ENCODE results near the gene MMP11. TPM values are rescaled to one million over a fixed set of nuclear protein-coding genes. Genes with fewer than 3 reads are reported as not detected.

The MMP11 gene
- total RNA-seq, 1 donor from 2014 or later: 12.2 TPM

DNA sequence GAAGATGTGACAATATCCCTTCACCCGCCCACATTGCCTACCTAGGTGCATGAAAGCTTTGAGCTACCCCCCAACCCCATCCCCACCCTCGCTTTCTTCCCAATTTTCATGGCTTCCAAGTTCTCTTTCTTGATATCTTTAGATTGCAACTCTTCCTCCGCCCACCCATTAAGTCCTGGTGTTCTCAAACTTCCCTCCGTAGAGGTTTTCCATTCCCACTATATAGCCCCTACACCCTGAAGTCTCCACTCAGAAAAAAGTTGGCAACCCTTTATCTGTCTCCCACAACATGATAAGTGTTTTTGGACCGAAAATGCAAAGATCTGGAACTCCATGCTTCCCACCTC is 22.3 kb upstream of the MMP11 start:
- Mint-ChIP-seq H3K27me3 (ENCODE audit: low read depth, unreplicated experiment) (no peaks in the 10 kb centered on the region), H3K4me3 (ENCODE audit: unreplicated experiment) (peak overlapping the region; percentile 91), H3K9me3 (ENCODE audit: unreplicated experiment) (no peaks in the 10 kb centered on the region), H3K36me3 (ENCODE audit: low read depth, unreplicated experiment) (peaks cover 3% of the 10 kb centered on the region), H3K4me1 (ENCODE audit: low read depth, unreplicated experiment) (peaks cover 4% of the 10 kb centered on the region), H3K27ac (ENCODE audit: unreplicated experiment) (peak overlapping the region; percentile 81)
- Histone ChIP-seq H3K4me2 (ENCODE audit: low read length) (peak overlapping the region; percentile 99), H3K4me1 (ENCODE audit: insufficient read depth, low read length) (peaks cover 3% of the 10 kb centered on the region), H2AFZ (ENCODE audit: low read depth, low read length) (peak overlapping the region; percentile 91), H3K9ac (ENCODE audit: low read length) (peak overlapping the region; percentile 92), H3K4me3 (ENCODE audit: insufficient read depth, low read depth, low read length) (peak overlapping the region; percentile 78), H3K27ac (ENCODE audit: low read depth, low read length) (peak overlapping the region; percentile 18), H3K36me3 (ENCODE audit: insufficient read depth, low read length) (no peaks in the 10 kb centered on the region), H4K20me1 (ENCODE audit: insufficient read depth, low read length) (peaks cover 18% of the 10 kb centered on the region), H3K9me3 (ENCODE audit: insufficient read depth, low read depth, low read length) (no peaks in the 10 kb centered on the region), H3K27me3 (ENCODE audit: insufficient read depth, low read length) (no peaks in the 10 kb centered on the region), H3K79me2 (ENCODE audit: insufficient read depth, low read length) (peaks cover 15% of the 10 kb centered on the region)
- no peak for TF ChIP-seq EZH2 (IDR thresholded peaks at IDR 0.05; ENCODE audit: insufficient read depth, low read length)
- TF ChIP-seq, protein P1, sequence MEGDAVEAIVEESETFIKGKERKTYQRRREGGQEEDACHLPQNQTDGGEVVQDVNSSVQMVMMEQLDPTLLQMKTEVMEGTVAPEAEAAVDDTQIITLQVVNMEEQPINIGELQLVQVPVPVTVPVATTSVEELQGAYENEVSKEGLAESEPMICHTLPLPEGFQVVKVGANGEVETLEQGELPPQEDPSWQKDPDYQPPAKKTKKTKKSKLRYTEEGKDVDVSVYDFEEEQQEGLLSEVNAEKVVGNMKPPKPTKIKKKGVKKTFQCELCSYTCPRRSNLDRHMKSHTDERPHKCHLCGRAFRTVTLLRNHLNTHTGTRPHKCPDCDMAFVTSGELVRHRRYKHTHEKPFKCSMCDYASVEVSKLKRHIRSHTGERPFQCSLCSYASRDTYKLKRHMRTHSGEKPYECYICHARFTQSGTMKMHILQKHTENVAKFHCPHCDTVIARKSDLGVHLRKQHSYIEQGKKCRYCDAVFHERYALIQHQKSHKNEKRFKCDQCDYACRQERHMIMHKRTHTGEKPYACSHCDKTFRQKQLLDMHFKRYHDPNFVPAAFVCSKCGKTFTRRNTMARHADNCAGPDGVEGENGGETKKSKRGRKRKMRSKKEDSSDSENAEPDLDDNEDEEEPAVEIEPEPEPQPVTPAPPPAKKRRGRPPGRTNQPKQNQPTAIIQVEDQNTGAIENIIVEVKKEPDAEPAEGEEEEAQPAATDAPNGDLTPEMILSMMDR (IDR thresholded peaks at IDR 0.05; ENCODE audit: insufficient read depth, low read depth, low read length): no peak
- FAIRE-seq (no peak), DNase-seq (ENCODE audit: low read depth) (no peak)

DNA sequence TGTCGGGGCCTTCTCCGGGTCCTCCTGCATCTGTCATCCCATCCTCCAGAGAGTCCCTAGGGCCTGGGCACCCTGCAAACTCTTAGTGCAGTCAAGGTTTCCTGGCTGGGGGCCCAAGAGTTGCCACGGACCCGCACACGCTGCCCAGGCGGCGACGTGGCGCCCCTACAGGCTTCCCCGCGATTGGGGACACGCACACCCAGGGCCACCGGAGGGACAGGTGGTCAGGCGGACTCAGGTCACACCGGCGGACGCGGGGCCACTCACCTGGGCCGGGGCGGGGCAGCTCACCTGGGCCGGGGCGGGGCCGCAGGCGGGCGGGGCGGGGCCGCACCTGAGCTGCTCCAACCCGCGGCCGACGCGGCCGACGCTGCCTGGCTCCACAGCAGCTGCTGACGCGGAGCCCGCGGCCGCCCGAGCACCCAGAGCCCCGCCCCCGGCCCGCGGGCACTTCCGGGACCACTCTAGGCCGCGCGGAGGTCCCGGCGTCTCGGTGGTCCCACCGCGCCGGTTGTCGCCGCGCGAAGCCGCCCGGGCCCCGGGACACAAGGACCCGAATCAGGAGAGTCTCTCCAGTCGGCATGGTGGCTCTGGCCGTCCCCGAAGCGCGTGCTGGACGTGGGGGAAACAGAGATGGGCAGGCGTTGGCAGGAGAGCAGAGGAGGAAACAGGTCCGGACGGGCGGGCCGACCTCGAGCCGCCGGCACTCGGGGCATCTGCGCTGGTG is 21.8 kb upstream of the MMP11 start, which contains the start of gene ZNF70:
Gene ZNF70 (minus strand): TSS at position 399 of the 727 bp plus-strand sequence. CDS start 5,972 bp downstream, outside the sequence.
- H3K27ac Mint-ChIP-seq (ENCODE audit: unreplicated experiment): peak within 1 kb of the TSS; percentile 81
- DNase-seq (ENCODE audit: low read depth): peak; percentile 57

More for the DNA sequence above, 21.8 kb upstream of the MMP11 start, which contains the start of gene ZNF70:
- Mint-ChIP-seq H3K27me3 (ENCODE audit: low read depth, unreplicated experiment) (no peaks in the 10 kb centered on the region), H3K4me1 (ENCODE audit: low read depth, unreplicated experiment) (peaks cover 4% of the 10 kb centered on the region), H3K36me3 (ENCODE audit: low read depth, unreplicated experiment) (peaks cover 3% of the 10 kb centered on the region), H3K4me3 (ENCODE audit: unreplicated experiment) (peak within 1 kb of the TSS; percentile 91), H3K9me3 (ENCODE audit: unreplicated experiment) (no peaks in the 10 kb centered on the region)
- peak within 1 kb of the TSS; percentile 98 for H2AFZ ChIP-seq (ENCODE audit: low read depth, low read length)
- TF ChIP-seq EZH2 (IDR thresholded peaks at IDR 0.05; ENCODE audit: insufficient read depth, low read length): no peak
- TF ChIP-seq, protein P1 (IDR thresholded peaks at IDR 0.05; ENCODE audit: insufficient read depth, low read depth, low read length): no peak
- H3K9me3 ChIP-seq (ENCODE audit: insufficient read depth, low read depth, low read length): no peaks in the 10 kb centered on the region
- H3K36me3 ChIP-seq (ENCODE audit: insufficient read depth, low read length): no peaks in the 10 kb centered on the region
- H3K4me1 ChIP-seq (ENCODE audit: insufficient read depth, low read length): peaks cover 3% of the 10 kb centered on the region
- H3K4me3 ChIP-seq (ENCODE audit: insufficient read depth, low read depth, low read length): peak within 1 kb of the TSS; percentile 78
- H3K79me2 ChIP-seq (ENCODE audit: insufficient read depth, low read length): peaks cover 15% of the 10 kb centered on the region
- no peak for FAIRE-seq
- H3K27me3 ChIP-seq (ENCODE audit: insufficient read depth, low read length): no peaks in the 10 kb centered on the region
- H4K20me1 ChIP-seq (ENCODE audit: insufficient read depth, low read length): peaks cover 14% of the 10 kb centered on the region
- H3K4me2 ChIP-seq (ENCODE audit: low read length): peak within 1 kb of the TSS; percentile 99
- H3K9ac ChIP-seq (ENCODE audit: low read length): peak within 1 kb of the TSS; percentile 92
- peak within 1 kb of the TSS; percentile 80 for H3K27ac ChIP-seq (ENCODE audit: low read depth, low read length)

Measured in astrocyte (in vitro differentiated cells and primary cell).